Prostate gland (tissue), 2 donors: ENCODE measurements around the gene PIAS1.

Experiments
- POLR2A ChIP-seq: fragments of 450-650 bp; IDR thresholded peaks from one replicate; pipeline ENCODE4 v1.6.1; 2016; ENCODE audit warnings: antibody characterized with exemption, mild to moderate bottlenecking
- TF ChIP-seq, protein P1 (sequence below), 4 experiments: fragments of 200-600 bp in 2 of 4; fragments of 450-650 bp in 2 of 4; sonication (generic) in 2 of 4; IDR thresholded peaks; 1 replicate in 3 of 4; 2 replicates in 1 of 4; pipeline ENCODE4 v1.5.1; 2016 to 2019; ENCODE audit warnings: antibody characterized with exemption in 4 of 4, mild to moderate bottlenecking in 2 of 4, moderate library complexity in 2 of 4

GRCh38 chr15:68220489-68220888 lies 166.4 kb downstream of the PIAS1 start:
- no peak for TF ChIP-seq POLR2A
- TF ChIP-seq, protein P1, sequence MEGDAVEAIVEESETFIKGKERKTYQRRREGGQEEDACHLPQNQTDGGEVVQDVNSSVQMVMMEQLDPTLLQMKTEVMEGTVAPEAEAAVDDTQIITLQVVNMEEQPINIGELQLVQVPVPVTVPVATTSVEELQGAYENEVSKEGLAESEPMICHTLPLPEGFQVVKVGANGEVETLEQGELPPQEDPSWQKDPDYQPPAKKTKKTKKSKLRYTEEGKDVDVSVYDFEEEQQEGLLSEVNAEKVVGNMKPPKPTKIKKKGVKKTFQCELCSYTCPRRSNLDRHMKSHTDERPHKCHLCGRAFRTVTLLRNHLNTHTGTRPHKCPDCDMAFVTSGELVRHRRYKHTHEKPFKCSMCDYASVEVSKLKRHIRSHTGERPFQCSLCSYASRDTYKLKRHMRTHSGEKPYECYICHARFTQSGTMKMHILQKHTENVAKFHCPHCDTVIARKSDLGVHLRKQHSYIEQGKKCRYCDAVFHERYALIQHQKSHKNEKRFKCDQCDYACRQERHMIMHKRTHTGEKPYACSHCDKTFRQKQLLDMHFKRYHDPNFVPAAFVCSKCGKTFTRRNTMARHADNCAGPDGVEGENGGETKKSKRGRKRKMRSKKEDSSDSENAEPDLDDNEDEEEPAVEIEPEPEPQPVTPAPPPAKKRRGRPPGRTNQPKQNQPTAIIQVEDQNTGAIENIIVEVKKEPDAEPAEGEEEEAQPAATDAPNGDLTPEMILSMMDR (IDR thresholded peaks at IDR 0.05), result no peak
